IPS-18a (cell line): ENCODE results near the gene DARS1.
A peak's percentile ranks its signal among the peaks of the same experiment; 100 is the strongest.
"Not testable (repeated sequence)": the region's sequence is repeated elsewhere in the genome, so short reads cannot be mapped to it uniquely, and the experiment has no call there.

Experiments used
- H3K27ac ChIP-seq: one replicate; pipeline ENCODE4 v1.5.1; 2013; ENCODE audit warnings: low read length
- H3K27me3 ChIP-seq: one replicate; pipeline ENCODE4 v1.6.1; 2013; ENCODE audit warnings: mild to moderate bottlenecking, low read length; ENCODE audit not compliant: control insufficient read depth, insufficient read depth
- H3K36me3 ChIP-seq: one replicate; pipeline ENCODE4 v1.6.1; 2013; ENCODE audit warnings: low read depth, low read length; ENCODE audit not compliant: control insufficient read depth
- H3K4me1 ChIP-seq: one replicate; pipeline ENCODE4 v1.6.1; 2013; ENCODE audit warnings: low read depth, low read length; ENCODE audit not compliant: control insufficient read depth
- H3K4me3 ChIP-seq: one replicate; pipeline ENCODE4 v1.5.1; 2013; ENCODE audit warnings: low read length
- H3K9ac ChIP-seq: one replicate; pipeline ENCODE4 v1.6.1; 2013; ENCODE audit warnings: mild to moderate bottlenecking, low read length, moderate library complexity
- H3K9me3 ChIP-seq: one replicate; pipeline ENCODE4 v1.6.1; 2013; ENCODE audit warnings: low read depth, low read length; ENCODE audit not compliant: control insufficient read depth

DARS1 gene

DNA sequence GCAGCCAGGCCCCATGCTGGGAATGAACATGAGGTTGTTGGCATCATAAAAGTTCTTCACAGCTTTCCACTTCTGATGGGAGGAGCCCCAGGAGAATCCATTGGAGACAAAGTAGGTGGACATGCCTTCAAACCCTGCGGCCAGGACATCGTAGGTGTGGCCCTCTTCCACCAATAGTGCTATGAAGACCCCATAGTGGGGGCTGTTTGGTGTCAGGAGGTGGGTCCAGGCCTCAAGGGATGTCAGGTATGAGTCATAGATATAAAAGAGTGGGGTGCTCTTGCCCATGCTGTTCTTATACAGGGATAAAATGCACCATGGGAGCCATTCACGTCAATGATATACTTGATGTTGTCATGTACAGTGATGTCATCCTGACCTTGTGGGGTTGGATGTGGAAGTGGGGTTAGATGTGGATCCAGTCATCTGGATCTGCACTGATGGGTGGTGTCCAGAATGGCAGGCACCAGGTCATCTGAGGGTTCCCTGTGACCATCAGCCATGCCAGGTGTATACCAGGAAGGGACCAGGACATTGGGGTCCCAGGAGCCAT is 87.1 kb downstream of the DARS1 start:
- Histone ChIP-seq H3K27me3 (no peaks in the 10 kb centered on the region), H3K9ac (no peak overlapping the region), H3K4me1 (no peaks in the 10 kb centered on the region)

DNA sequence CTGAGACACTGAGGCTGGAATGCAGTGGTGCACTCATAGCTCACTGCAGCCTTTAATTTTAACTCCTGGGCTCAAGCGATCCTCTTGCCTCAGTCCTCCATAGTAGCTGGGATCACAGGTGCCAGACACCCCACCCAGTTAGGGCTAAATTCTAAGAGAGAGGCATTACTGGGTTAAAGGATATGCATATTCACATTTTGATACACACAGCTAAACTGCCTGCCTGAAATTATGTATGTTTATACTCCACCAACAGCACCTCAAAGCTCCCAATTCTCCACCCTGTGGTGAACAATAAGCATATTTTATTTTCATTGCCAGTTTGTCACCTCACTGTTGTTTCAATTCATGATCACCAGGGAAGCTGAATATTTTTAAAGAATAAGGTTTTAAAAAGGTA is 90.5 kb downstream of the DARS1 start:
- Histone ChIP-seq H3K27me3 (no peaks in the 10 kb centered on the region), H3K9me3 (no peaks in the 10 kb centered on the region), H3K36me3 (no peaks in the 10 kb centered on the region), H3K4me3 (no peak overlapping the region), H3K4me1 (no peaks in the 10 kb centered on the region), H3K27ac (no peak overlapping the region), H3K9ac (no peak overlapping the region)

More for the DNA sequence above, 87.1 kb downstream of the DARS1 start:
- no peaks in the 10 kb centered on the region for H3K36me3 ChIP-seq
- no peaks in the 10 kb centered on the region for H3K9me3 ChIP-seq
- no peak overlapping the region for H3K27ac ChIP-seq
- no peak overlapping the region for H3K4me3 ChIP-seq

DNA sequence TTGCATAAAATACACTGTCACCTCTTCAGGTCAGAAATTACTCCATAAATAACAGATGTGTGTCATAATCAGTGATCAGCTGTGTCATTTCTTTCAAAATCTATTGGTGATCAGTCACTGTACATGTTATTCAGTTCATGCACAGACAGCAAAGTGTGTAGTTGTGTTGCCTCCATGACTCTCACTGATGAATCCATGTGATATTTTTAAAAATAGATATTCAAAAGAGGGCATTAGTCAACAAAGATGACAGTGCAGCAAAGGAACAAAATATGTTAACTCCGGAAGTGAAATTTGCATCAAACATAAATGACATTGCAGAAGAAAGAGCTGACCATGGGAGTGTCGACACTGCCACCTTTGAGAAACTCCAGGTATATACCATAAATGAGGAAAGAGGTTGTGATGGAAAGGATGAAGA is 92.0 kb downstream of the DARS1 start:
- Histone ChIP-seq H3K4me3 (no peak overlapping the region), H3K4me1 (no peaks in the 10 kb centered on the region), H3K9ac (no peak overlapping the region), H3K36me3 (no peaks in the 10 kb centered on the region), H3K9me3 (no peaks in the 10 kb centered on the region), H3K27ac (no peak overlapping the region), H3K27me3 (no peaks in the 10 kb centered on the region)

DNA sequence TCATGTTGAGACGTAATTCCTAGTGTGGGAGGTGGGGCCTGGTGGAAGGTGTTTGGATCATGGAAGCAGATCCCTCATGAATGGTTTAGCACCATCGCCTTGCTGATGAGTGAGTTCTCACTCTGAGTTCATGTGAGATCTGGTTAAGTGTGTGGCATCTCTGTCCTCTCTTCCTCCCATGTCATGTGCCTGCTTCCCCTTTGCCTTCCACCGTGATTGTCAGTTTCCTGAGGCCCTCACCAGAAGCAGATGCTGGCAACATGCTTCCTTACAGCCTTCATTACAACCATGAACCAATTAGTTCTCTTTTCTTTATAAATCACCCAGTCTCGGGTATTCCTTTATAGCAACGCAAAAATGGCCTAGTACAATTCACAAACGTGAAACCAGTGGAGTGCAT is 94.6 kb downstream of the DARS1 start:
- H3K27me3 ChIP-seq: no peaks in the 10 kb centered on the region
- no peaks in the 10 kb centered on the region for H3K36me3 ChIP-seq
- H3K9ac ChIP-seq: no peak overlapping the region
- H3K4me3 ChIP-seq: no peak overlapping the region
- no peaks in the 10 kb centered on the region for H3K9me3 ChIP-seq
- no peak overlapping the region for H3K27ac ChIP-seq
- H3K4me1 ChIP-seq: no peaks in the 10 kb centered on the region

DNA sequence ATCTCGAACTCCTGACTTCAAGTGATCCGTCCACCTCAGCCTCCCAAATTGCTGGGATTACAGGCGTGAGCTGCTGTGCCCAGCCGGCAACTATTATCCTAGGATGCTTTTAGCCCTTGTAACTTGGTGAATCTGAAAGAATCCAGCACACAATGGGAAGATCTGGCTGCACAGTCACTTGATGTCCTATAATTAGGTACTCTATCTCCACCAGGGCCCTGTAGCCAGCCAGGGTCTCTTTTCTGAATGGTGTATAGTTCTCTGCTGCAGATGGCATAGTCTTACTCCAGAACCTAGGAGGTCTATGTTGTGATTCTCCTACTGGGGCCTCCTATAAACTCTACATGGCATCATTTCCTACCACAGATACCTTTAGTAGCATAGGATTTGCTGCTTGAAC is 95.3 kb downstream of the DARS1 start:
- Histone ChIP-seq H3K9me3 (no peaks in the 10 kb centered on the region), H3K27ac (no peak overlapping the region), H3K4me3 (no peak overlapping the region), H3K36me3 (no peaks in the 10 kb centered on the region), H3K27me3 (no peaks in the 10 kb centered on the region), H3K4me1 (no peaks in the 10 kb centered on the region), H3K9ac (no peak overlapping the region)

DNA sequence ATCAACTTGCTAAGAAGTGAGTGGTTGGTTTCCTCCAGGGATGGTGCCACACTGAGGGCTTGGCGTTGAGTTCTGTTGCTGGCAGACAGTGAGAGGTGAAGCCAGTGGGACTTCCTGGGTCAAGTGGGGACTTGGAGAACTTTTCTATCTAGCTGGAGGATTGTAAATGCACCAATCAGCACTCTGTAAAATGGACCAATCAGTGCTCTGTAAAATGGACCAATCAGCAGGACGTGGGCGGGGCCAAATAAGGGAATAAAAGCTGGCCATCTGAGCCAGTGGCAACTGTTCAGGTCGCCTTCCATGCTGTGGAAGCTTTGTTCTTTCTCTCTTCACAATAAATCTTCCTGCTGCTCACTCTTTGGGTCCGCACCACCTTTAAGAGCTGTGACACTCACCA is 96.8 kb downstream of the DARS1 start:
- not testable (repeated sequence) for H3K27ac ChIP-seq, H3K9ac ChIP-seq, H3K4me1 ChIP-seq, H3K27me3 ChIP-seq, H3K9me3 ChIP-seq, H3K36me3 ChIP-seq, H3K4me3 ChIP-seq

DNA sequence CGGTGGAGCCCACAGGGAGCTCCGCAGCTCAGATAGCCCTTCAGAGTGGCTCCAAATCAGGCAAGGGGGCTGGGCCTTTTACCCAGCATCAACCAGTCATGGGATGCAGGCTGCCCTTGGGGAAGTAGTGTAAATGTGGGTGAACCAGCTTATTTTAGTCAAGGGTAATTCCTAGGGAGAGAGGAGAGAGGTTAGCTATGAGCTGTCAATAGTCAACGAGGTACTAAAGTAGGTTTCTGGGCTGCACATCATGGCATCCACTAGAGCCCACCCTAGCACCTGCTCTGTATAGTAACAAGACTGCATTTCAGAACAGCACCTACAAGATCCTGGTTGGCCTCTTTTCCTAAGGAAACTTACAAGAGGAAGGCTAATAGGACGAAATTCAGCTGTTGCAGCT is 99.7 kb downstream of the DARS1 start:
- no peaks in the 10 kb centered on the region for H3K36me3 ChIP-seq
- H3K9ac ChIP-seq: no peak overlapping the region
- no peak overlapping the region for H3K27ac ChIP-seq
- no peaks in the 10 kb centered on the region for H3K4me1 ChIP-seq
- H3K27me3 ChIP-seq: no peaks in the 10 kb centered on the region
- no peaks in the 10 kb centered on the region for H3K9me3 ChIP-seq
- no peak overlapping the region for H3K4me3 ChIP-seq

DNA sequence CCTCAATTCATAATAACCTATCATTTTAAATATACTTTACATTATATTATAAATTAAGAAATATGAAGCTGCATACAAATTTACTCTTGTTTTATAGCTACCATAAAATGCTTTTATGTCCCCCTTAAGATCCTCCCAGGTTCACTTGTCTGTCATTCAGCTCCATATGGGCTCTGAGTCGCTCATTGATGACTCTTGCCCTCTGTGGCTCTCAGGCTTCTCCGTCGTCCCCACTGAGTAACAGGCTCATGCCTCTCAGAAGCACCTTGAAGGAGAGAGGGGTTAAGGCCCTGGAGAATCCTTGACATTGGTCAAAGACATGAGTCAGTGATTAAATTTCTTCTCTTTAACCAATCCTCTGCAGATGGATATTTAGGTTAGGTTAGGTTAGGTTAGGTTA is 103.0 kb downstream of the DARS1 start:
- Histone ChIP-seq H3K27me3 (no peaks in the 10 kb centered on the region), H3K4me1 (no peaks in the 10 kb centered on the region), H3K9me3 (no peaks in the 10 kb centered on the region), H3K9ac (no peak overlapping the region), H3K4me3 (no peak overlapping the region), H3K36me3 (no peaks in the 10 kb centered on the region), H3K27ac (no peak overlapping the region)

DNA sequence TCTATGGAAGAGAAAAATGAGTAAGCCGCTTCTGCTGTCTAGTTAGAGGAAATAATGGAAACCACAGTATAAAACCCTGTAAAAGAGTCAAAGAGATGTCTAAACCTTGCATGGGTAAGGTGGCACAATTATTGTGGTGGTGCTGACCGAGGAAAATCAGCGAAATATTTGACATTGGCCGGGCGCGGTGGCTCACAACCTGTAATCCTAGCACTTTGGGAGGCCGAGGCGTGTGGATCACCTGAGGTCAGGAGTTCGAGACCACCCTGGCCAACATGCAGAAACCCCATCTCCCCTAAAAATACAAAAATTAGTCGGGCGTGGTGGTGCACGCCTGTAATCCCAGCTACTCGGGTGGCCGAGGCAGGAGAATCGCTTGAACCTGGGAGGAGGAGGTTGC is 108.7 kb downstream of the DARS1 start:
- H3K27ac ChIP-seq, H3K9me3 ChIP-seq, H3K9ac ChIP-seq, H3K27me3 ChIP-seq: not testable (repeated sequence)
- H3K36me3 ChIP-seq: peaks cover 19% of the 10 kb centered on the region
- peak overlapping the region; percentile 77 for H3K4me3 ChIP-seq
- H3K4me1 ChIP-seq: peaks cover 17% of the 10 kb centered on the region

DNA sequence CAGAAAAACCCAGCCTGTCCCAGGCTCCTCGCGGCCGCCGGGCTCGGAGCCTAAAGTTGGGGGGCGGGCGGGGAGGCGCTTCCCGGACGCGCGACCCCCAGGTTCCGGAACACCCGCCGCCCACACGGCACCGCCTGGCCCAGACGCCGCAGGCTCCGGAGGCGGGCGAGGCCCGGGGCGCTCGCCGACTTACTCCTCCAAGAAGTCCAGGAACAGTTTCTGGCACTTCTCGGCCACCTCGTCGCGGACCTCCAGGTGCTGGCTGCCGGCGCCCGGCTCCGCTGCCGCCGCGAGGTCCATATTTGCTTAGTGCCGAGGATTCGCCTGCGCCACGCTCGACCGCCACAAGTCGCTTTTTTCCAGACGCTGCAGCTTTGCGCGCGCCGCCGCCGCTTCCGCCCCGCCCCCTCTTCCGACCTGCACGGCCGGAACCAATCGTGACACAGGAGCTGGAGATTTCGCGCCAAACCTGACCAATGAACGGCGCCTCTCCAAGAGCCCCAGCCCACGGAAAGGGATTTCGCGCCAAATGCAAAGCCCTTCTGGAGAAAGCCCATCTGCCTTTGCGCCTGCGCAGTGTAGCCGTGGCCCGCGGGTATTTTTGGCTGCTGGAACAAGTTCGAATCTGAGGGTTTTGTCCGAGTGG is 109.2 kb downstream of the DARS1 start, which contains the start of gene MCM6:
Gene MCM6 (minus strand): TSS at position 378 of the 646 bp plus-strand sequence. CDS start 78 bp downstream, at position 300.
- H3K36me3 ChIP-seq: peaks cover 25% of the 10 kb centered on the region
- H3K4me1 ChIP-seq: peaks cover 17% of the 10 kb centered on the region
- H3K9me3 ChIP-seq: no peaks in the 10 kb centered on the region
- peak within 1 kb of the TSS; percentile 4 for H3K27ac ChIP-seq
- H3K4me3 ChIP-seq: peak within 1 kb of the TSS; percentile 77
- peak within 1 kb of the TSS; percentile 95 for H3K9ac ChIP-seq
- H3K27me3 ChIP-seq: no peaks in the 10 kb centered on the region

DNA sequence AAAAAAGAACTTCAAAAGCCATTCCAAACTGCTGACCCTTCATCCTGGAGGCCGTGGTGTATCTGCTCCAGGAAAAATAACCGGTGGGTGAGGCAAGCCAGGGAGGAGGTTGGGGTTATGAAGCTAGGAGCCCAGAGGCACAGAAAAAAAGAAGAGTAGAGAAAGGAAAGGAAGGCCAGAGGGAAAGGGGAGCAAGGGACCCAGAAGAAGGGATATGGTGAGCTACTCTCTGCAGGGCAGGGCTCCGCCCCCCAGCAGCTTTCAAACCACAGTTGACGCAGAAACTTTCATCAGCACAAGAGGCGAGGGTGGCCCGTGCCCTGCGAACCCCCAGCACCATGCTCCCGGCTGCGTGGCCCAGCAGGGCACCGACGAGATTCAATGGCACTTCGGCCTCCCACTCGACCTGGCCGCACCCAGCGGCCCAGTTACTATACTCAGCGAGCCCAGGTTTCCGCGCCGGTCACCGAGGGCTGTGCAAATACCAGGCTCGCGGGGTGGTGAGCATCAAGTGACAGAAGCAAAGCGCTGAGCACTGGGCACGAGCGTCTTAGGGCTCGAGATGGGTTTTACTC is 109.8 kb downstream of the DARS1 start:
- Histone ChIP-seq H3K27me3 (no peaks in the 10 kb centered on the region), H3K9me3 (no peaks in the 10 kb centered on the region), H3K36me3 (peaks cover 31% of the 10 kb centered on the region), H3K9ac (peak overlapping the region; percentile 95), H3K27ac (peak overlapping the region; percentile 4), H3K4me3 (peak overlapping the region; percentile 77), H3K4me1 (peaks cover 17% of the 10 kb centered on the region)
